ENCODE results near the gene HDAC11.

DNA sequence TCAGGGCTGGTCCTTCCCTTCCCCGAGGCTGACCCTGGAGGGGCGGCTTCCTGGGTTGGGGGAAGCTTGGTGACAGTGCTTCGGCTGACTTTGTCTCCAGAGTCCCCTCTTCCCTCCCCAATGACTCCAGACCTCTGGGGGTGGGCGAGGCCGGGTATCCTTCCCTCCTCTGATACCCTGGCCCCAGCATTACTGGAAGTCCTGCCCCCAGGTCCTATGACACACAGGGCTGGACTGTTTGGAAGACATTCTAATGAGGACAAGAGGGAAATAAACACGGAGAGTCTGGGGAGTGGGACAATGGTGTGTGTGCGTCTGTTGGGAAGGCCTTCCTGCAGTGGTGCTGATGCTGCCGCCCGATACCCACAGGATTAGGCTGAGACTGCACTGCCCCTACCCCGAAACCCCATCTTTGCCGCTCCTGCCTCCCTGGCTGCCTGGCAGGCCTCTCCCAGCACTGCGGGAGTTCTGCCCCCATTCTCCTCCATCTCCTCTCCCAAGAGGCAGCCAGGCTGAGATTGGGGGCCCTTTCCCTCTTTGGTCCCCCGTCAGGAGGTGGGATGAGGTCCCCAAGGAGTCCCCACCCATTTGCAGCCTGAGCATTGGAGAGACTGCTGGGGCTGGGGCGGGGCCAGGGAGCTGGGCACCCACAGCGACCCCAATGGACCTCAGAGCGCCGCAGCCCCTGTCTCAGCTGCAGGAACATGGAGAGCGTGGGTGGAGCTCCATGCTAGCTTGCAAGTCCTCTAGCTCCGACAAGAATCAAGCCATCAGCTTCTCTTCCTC, 39.1 kb downstream of the HDAC11 start:
- no peak for TF ChIP-seq POLR2AphosphoS5 (IDR thresholded peaks at IDR 0.05; ENCODE audit: low read depth)
- TF ChIP-seq CTCF (IDR thresholded peaks at IDR 0.05; ENCODE audit: insufficient read depth, low read length) = no peak

Measured in HL-60 (cell line).